ENCODE measurements around the gene PRKCE.

The PRKCE gene

DNA sequence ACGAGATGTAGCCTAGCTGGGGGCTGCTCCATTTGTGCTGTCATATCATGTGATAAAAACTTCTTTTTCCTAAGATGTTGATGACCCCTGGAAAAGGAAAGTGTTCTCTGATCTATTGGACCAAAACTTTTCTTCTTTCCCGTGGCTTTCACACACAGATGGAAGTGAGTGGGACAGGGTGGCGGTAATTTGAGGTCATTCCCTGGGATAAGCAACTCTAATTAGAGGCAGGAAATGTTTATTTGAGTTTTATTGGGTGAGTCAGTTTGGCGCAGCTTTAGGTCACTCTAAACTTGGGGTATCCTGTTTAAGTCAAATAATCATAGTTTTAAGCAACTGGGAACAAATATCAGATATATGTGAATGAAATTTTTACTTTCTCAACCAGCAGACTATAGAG is 424.8 kb downstream of the PRKCE start:
- TF ChIP-seq, protein P1, sequence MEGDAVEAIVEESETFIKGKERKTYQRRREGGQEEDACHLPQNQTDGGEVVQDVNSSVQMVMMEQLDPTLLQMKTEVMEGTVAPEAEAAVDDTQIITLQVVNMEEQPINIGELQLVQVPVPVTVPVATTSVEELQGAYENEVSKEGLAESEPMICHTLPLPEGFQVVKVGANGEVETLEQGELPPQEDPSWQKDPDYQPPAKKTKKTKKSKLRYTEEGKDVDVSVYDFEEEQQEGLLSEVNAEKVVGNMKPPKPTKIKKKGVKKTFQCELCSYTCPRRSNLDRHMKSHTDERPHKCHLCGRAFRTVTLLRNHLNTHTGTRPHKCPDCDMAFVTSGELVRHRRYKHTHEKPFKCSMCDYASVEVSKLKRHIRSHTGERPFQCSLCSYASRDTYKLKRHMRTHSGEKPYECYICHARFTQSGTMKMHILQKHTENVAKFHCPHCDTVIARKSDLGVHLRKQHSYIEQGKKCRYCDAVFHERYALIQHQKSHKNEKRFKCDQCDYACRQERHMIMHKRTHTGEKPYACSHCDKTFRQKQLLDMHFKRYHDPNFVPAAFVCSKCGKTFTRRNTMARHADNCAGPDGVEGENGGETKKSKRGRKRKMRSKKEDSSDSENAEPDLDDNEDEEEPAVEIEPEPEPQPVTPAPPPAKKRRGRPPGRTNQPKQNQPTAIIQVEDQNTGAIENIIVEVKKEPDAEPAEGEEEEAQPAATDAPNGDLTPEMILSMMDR (conservative IDR thresholded peaks at IDR 0.05; ENCODE audit: control insufficient read depth, insufficient read depth, low read depth, low read length), result no peak
- no peak overlapping the region for H3K4me3 ChIP-seq (ENCODE audit: control insufficient read depth, low read depth, low read length)
- peak; percentile 72 for DNase-seq (ENCODE audit: low read depth)

DNA sequence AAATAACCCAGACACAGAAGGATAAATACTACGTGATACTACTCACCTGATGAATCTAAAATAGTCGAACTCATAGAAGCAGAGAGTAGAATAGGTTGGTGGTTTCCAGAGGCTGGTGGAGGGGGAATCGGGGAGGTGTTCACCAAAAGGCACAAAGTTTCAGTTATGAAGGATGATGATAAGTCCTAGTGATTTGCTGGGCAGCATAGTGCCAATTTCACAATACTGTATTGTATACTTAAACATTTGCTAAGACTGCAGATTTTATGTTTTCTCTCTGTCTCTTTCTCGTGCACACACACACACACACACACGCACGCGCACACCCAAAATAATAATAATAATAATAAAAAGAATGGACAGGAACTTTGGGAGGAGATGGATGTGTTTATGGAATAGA is 425.4 kb downstream of the PRKCE start:
- DNase-seq (ENCODE audit: low read depth), result no peak
- TF ChIP-seq, protein P1 (conservative IDR thresholded peaks at IDR 0.05; ENCODE audit: control insufficient read depth, insufficient read depth, low read depth, low read length), result no peak
- no peak overlapping the region for H3K4me3 ChIP-seq (ENCODE audit: control insufficient read depth, low read depth, low read length)

DNA sequence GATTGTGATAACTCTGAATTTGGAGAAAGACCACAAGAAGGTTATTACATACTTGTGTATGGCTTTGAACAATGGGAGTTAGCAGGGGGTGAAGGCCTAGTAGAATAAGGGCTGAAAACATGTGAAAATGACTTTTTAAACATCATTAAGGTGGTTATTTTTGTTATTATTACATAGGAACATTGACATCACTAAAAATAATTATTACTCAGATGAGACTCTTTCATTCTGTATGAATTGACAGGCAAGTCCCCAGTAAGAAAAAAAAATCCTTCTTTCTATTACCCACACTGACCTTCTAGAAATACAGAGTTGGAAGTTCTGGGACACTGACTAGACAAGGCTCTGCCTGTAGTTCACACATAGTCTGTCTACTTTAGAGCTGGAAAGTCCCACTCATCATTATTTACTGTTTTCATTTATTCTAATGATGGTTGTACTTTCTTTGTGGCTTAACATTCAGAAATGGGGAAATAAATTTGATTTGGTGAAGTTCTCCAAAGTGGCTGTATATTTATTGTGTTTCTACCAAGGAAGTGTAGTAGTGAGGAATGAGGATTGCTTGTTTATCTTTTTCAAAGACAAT is 426.1 kb downstream of the PRKCE start:
- no peak for DNase-seq (ENCODE audit: low read depth)
- TF ChIP-seq, protein P1 (conservative IDR thresholded peaks at IDR 0.05; ENCODE audit: control insufficient read depth, insufficient read depth, low read depth, low read length), result no peak
- H3K4me3 ChIP-seq (ENCODE audit: control insufficient read depth, low read depth, low read length), result no peak overlapping the region

DNA sequence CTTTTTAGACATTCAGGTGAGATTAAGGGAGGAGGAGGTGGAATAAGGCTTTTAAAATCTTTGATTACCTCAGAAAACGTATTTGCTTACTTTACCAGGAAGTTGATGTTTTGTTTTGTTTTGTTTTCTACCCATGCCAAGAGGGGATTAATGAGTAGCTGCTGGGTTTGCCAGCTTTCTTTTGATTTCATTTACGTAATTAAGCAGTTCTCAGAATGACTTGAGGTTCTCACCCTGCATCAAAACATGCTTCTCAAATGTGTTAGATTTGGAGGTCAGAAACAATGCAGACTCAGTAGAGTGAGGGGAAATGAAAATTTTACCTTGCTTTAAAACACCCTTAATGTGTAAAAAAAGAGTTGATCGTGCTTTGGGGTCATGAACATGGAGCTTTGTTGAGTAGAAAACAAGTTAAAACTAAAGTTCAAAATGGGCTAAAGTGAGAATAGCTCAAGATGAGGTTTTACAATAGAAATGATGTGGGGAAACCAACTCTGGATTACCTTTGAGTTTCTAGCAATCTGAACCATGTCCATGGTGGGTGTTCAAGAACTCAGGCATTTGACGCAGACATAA is 428.6 kb downstream of the PRKCE start:
- no peak for DNase-seq (ENCODE audit: low read depth)
- no peak overlapping the region for H3K4me3 ChIP-seq (ENCODE audit: control insufficient read depth, low read depth, low read length)
- TF ChIP-seq, protein P1 (conservative IDR thresholded peaks at IDR 0.05; ENCODE audit: control insufficient read depth, insufficient read depth, low read depth, low read length), result no peak

DNA sequence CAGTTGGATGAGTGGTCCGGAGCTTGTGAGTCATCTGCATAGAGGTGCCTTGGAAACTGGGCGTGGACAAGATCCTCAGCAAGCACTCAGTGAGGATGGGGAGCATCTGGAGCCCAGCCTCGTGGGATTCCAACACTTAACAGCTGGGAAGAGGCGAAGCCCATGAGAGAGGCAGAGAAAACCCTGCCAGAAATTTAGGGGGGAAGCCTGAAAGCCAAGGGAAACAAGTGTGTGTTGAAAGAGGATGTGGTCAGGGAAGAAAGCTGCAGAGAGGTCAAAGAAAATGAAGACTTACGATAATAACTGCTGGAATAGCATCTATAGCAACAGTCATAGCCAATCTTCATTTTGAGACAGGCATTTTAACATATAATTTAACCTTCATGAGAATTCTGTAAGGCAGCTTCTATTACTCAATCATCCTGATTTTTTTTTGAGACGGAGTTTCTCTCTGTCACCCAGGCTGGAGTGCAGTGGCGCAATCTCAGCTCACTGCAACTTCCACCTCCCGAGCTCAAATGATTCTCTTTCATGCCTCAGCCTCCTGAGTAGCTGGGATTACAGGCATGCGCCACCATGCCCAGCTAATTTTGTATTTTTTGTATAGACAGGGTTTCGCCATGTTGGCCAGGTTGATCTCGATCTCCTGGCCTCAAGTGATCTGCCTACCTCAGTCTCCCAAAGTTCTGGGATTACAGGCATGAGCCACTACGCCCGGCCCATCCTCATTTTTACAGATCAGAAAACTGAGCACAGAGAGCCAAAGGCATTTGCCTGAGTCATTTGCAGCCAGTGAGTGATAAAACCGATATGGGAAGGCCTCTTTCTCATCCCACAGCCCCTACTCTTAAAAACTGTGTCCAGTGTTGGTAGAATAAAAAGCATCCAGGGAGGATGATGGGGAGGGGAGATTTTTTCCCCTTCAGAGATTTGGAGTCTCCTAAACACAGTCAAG is 431.3 kb downstream of the PRKCE start:
- TF ChIP-seq, protein P1 (conservative IDR thresholded peaks at IDR 0.05; ENCODE audit: control insufficient read depth, insufficient read depth, low read depth, low read length), result no peak
- H3K4me3 ChIP-seq (ENCODE audit: control insufficient read depth, low read depth, low read length), result no peak overlapping the region
- DNase-seq (ENCODE audit: low read depth), result peak; percentile 100

DNA sequence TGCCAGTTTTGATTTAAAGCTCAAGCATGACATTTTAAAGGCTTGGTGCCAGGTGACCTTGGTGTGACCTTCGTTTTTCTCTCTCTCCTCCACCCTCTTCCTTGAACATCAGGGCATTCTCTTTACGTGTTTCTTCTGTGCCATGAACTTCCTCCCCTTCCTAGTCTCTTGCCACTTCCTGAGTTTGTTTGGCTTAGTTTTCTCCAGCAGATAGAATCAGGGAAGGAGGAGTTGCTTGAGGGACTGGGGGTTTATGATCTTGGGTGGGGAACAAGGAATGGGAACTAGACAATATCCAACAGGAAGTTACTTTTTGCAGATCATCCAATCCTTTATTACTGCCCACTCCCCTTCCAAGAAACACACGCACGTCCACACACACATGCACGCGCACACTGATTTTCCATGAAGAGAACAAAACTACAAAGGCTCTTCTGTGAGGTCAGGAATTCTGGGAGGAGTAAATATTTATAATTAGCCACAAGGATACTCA is 435.1 kb downstream of the PRKCE start:
- no peak for DNase-seq (ENCODE audit: low read depth)
- no peak overlapping the region for H3K4me3 ChIP-seq (ENCODE audit: control insufficient read depth, low read depth, low read length)
- TF ChIP-seq, protein P1 (conservative IDR thresholded peaks at IDR 0.05; ENCODE audit: control insufficient read depth, insufficient read depth, low read depth, low read length), result no peak
